H9 (cell line): ENCODE data around the gene ABLIM3. TPM values are rescaled to one million over a fixed set of nuclear protein-coding genes. Genes with fewer than 3 reads are reported as not detected.

Experiments used
- DNase-seq: peaks from one replicate; pipeline ENCODE4 v3.0.0-alpha.2; 2017
- H2AFZ ChIP-seq: one replicate; pipeline ENCODE4 v1.6.1; 2013; ENCODE audit warnings: mild to moderate bottlenecking, low read length, control low read depth, moderate library complexity
- H2AK5ac ChIP-seq: 2 replicates; pipeline ENCODE4 v1.6.1; 2013; ENCODE audit warnings: low read length, control low read depth, mixed read lengths; ENCODE audit not compliant: insufficient read length
- H2BK120ac ChIP-seq: one replicate; pipeline ENCODE4 v1.6.1; 2013; ENCODE audit warnings: low read depth, mild to moderate bottlenecking, low read length, control low read depth, inconsistent platforms; ENCODE audit not compliant: poor library complexity, severe bottlenecking
- H2BK12ac ChIP-seq: 2 replicates; pipeline ENCODE4 v1.6.1; 2013; ENCODE audit warnings: low read length, control low read depth, mixed read lengths, low read depth; ENCODE audit not compliant: insufficient read length
- H2BK15ac ChIP-seq: 2 replicates; pipeline ENCODE4 v1.6.1; 2013; ENCODE audit warnings: low read depth, low read length, control low read depth
- H2BK20ac ChIP-seq: one replicate; pipeline ENCODE4 v1.6.1; 2013; ENCODE audit warnings: low read depth, mild to moderate bottlenecking, low read length, control low read depth, inconsistent platforms; ENCODE audit not compliant: poor library complexity, severe bottlenecking
- H2BK5ac ChIP-seq: 2 replicates; pipeline ENCODE4 v1.6.1; 2013; ENCODE audit warnings: low read length, control low read depth, mixed read lengths; ENCODE audit not compliant: insufficient read length
- H3K14ac ChIP-seq: 2 replicates; pipeline ENCODE4 v1.6.1; 2013; ENCODE audit warnings: low read length, control low read depth; ENCODE audit not compliant: insufficient read depth
- H3K18ac ChIP-seq: 2 replicates; pipeline ENCODE4 v1.6.1; 2013; ENCODE audit warnings: low read depth, mild to moderate bottlenecking, mixed read lengths, low read length, control low read depth; ENCODE audit not compliant: insufficient read length
- H3K23ac ChIP-seq: 2 replicates; pipeline ENCODE4 v1.6.1; 2013; ENCODE audit warnings: low read length, control low read depth, mixed read lengths, low read depth; ENCODE audit not compliant: insufficient read length
- H3K23me2 ChIP-seq: 2 replicates; pipeline ENCODE4 v1.6.1; 2013; ENCODE audit warnings: low read depth, mild to moderate bottlenecking, mixed read lengths, low read length, control low read depth; ENCODE audit not compliant: insufficient read length, poor library complexity, severe bottlenecking
- H3K27ac ChIP-seq: 2 replicates; pipeline ENCODE4 v1.5.1; 2013; ENCODE audit warnings: low read length, control low read depth, mixed read lengths, low read depth; ENCODE audit not compliant: insufficient read length
- H3K27me3 ChIP-seq: 2 replicates; pipeline ENCODE4 v1.6.1; 2013; ENCODE audit warnings: low read length, control low read depth, inconsistent platforms; ENCODE audit not compliant: insufficient read depth
- H3K4ac ChIP-seq: 2 replicates; pipeline ENCODE4 v1.6.1; 2013; ENCODE audit warnings: low read depth, mild to moderate bottlenecking, control low read depth, inconsistent platforms, low read length, moderate library complexity
- H3K4me1 ChIP-seq: 2 replicates; pipeline ENCODE4 v1.6.1; 2013; ENCODE audit warnings: low read length, control low read depth, inconsistent platforms; ENCODE audit not compliant: insufficient read depth
- H3K4me2 ChIP-seq: 2 replicates; pipeline ENCODE4 v1.6.1; 2013; ENCODE audit warnings: low read length, control low read depth, mixed read lengths; ENCODE audit not compliant: insufficient read length, insufficient read depth
- H3K56ac ChIP-seq: 2 replicates; pipeline ENCODE4 v1.6.1; 2013; ENCODE audit warnings: low read depth, mild to moderate bottlenecking, mixed read lengths, low read length, control low read depth; ENCODE audit not compliant: insufficient read length
- H3K79me1 ChIP-seq: 2 replicates; pipeline ENCODE4 v1.6.1; 2013; ENCODE audit warnings: low read depth, mild to moderate bottlenecking, moderate library complexity, low read length, control low read depth, inconsistent platforms; ENCODE audit not compliant: insufficient read depth, poor library complexity, severe bottlenecking
- H3K79me2 ChIP-seq: 2 replicates; pipeline ENCODE4 v1.6.1; 2013; ENCODE audit warnings: low read length, control low read depth, inconsistent platforms; ENCODE audit not compliant: insufficient read depth
- H3K9ac ChIP-seq: 2 replicates; pipeline ENCODE4 v1.6.1; 2013; ENCODE audit warnings: low read length, control low read depth, mixed read lengths; ENCODE audit not compliant: insufficient read length; ENCODE audit errors: extremely low read depth
- H3K9me3 ChIP-seq: one replicate; pipeline ENCODE4 v1.6.1; 2013; ENCODE audit warnings: low read depth, low read length, inconsistent platforms; ENCODE audit not compliant: control insufficient read depth
- H3T11ph ChIP-seq: one replicate; pipeline ENCODE4 v1.6.1; 2013; ENCODE audit warnings: mild to moderate bottlenecking, low read length, control low read depth, inconsistent platforms
- H4K20me1 ChIP-seq: one replicate; pipeline ENCODE4 v1.6.1; 2013; ENCODE audit not compliant: control insufficient read depth, insufficient read length, insufficient read depth
- H4K5ac ChIP-seq: 2 replicates; pipeline ENCODE4 v1.6.1; 2013; ENCODE audit warnings: low read depth, mild to moderate bottlenecking, mixed read lengths, low read length, control low read depth; ENCODE audit not compliant: insufficient read length
- H4K8ac ChIP-seq: replicated peaks from 2 replicates; pipeline ENCODE4 v1.6.1; 2013; ENCODE audit warnings: low read length, control low read depth, mixed read lengths, low read depth; ENCODE audit not compliant: insufficient read length
- H4K91ac ChIP-seq: 2 replicates; pipeline ENCODE4 v1.6.1; 2013; ENCODE audit warnings: low read depth, mild to moderate bottlenecking, moderate library complexity, mixed read lengths, low read length, control low read depth; ENCODE audit not compliant: insufficient read length
- H3K27ac Mint-ChIP-seq, 3 experiments: 2 replicates in 2 of 3; 3 replicates in 1 of 3; pipeline ENCODE4 v1.8.0; 2020 to 2021; ENCODE audit warnings: mixed read lengths in 3 of 3, mild to moderate bottlenecking in 1 of 3, moderate library complexity in 1 of 3
- H3K27me3 Mint-ChIP-seq: 2 replicates; pipeline ENCODE4 v1.8.0; 2021; ENCODE audit warnings: low read depth, mild to moderate bottlenecking, moderate library complexity, mixed read lengths
- H3K36me3 Mint-ChIP-seq, 3 experiments: 2 replicates in 2 of 3; 3 replicates in 1 of 3; pipeline ENCODE4 v1.8.0; 2020 to 2021; ENCODE audit warnings: low read depth in 3 of 3, mixed read lengths in 3 of 3; ENCODE audit not compliant: insufficient read depth in 1 of 3
- H3K4me1 Mint-ChIP-seq, 2 experiments: 2 replicates each; pipeline ENCODE4 v1.8.0; 2020; ENCODE audit warnings: mixed read lengths in 2 of 2
- H3K4me3 Mint-ChIP-seq, 2 experiments: 2 replicates in 1 of 2; 3 replicates in 1 of 2; pipeline ENCODE4 v1.8.0; 2020 to 2021; ENCODE audit warnings: mild to moderate bottlenecking in 2 of 2, mixed read lengths in 2 of 2, moderate library complexity in 1 of 2
- H3K9me3 Mint-ChIP-seq, 2 experiments: 2 replicates in 1 of 2; 3 replicates in 1 of 2; pipeline ENCODE4 v1.8.0; 2020; ENCODE audit warnings: mild to moderate bottlenecking in 2 of 2, mixed read lengths in 2 of 2, moderate library complexity in 1 of 2
- WGBS: extraction: QIAGEN DNeasy Blood & Tissue Kit; methylation state at CpG from one replicate; pipeline ENCODE4 v1.1.7; 2013; ENCODE audit warnings: missing lambda C conversion rate, low lambda C conversion rate, mixed read lengths; ENCODE audit not compliant: insufficient read length; ENCODE audit errors: extremely low coverage; 5-methylcytosine and 5-hydroxymethylcytosine counted together
- total RNA-seq: library from RNA; stranded (reverse); gene quantifications from 2 replicates; pipeline ENCODE4 v1.2.1, GENCODE V29; 2021
- TF ChIP-seq, protein P1 (sequence below): fragments of 200-600 bp; sonication (generic); conservative IDR thresholded peaks from 3 replicates; pipeline ENCODE4 v1.8.0; 2021; ENCODE audit warnings: antibody characterized with exemption, mild to moderate bottlenecking

The ABLIM3 gene
- total RNA-seq, 1 experiment from 2014 or later, result 0.20 TPM

DNA sequence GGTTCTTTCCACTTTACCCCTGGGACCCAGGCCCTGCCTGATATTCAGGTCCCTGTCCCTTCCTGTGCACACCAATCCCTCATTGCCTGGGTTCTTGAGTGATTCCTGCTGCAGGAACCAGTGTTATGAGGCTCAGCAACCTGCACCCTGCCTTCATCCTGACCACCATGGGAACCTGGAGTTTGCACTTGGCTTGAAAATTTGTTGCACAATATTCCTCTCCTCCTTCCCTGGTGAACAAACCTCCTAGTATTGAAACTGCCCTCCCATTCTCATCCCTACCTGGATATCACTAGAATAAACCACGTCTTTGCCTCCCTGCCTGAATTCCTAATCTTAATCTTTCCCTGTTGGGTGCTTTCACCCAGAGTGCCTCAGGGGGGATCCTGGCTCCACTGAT lies 78.3 kb downstream of the ABLIM3 start:
- Histone ChIP-seq H4K5ac (no peak overlapping the region), H2BK5ac (no peak overlapping the region), H2BK12ac (no peak overlapping the region), H3K4ac (no peak overlapping the region), H2BK120ac (no peak overlapping the region), H3K23me2 (no peaks in the 10 kb centered on the region), H4K8ac (no peak overlapping the region), H3K27me3 (no peaks in the 10 kb centered on the region), H2AFZ (no peak overlapping the region), H3K18ac (no peak overlapping the region), H3K9me3 (no peaks in the 10 kb centered on the region), H3K23ac (no peak overlapping the region), H3K9ac (no peak overlapping the region), H2AK5ac (no peak overlapping the region), H2BK20ac (no peak overlapping the region), H3K4me1 (no peaks in the 10 kb centered on the region), H3K14ac (no peak overlapping the region; the same call in 1 of the 2 replicates), H4K91ac (no peak overlapping the region), H3K4me2 (no peak overlapping the region), H3K79me1 (no peaks in the 10 kb centered on the region), H4K20me1 (no peaks in the 10 kb centered on the region), H3K27ac (no peak overlapping the region), H2BK15ac (no peak overlapping the region), H3T11ph (no peak overlapping the region), H3K79me2 (no peaks in the 10 kb centered on the region), H3K56ac (no peak overlapping the region)
- no CpG with 5 or more reads among the region's 1 CpG for WGBS
- Mint-ChIP-seq H3K4me3 (no peak overlapping the region; a peak in 1 of 5 replicates), H3K4me1 (no peaks in the 10 kb centered on the region), H3K36me3 (no peaks in the 10 kb centered on the region), H3K27me3 (peaks cover 5% of the 10 kb centered on the region), H3K27ac (no peak overlapping the region; a peak in 1 of 7 replicates), H3K9me3 (no peaks in the 10 kb centered on the region)
- DNase-seq, result no peak
- TF ChIP-seq, protein P1, sequence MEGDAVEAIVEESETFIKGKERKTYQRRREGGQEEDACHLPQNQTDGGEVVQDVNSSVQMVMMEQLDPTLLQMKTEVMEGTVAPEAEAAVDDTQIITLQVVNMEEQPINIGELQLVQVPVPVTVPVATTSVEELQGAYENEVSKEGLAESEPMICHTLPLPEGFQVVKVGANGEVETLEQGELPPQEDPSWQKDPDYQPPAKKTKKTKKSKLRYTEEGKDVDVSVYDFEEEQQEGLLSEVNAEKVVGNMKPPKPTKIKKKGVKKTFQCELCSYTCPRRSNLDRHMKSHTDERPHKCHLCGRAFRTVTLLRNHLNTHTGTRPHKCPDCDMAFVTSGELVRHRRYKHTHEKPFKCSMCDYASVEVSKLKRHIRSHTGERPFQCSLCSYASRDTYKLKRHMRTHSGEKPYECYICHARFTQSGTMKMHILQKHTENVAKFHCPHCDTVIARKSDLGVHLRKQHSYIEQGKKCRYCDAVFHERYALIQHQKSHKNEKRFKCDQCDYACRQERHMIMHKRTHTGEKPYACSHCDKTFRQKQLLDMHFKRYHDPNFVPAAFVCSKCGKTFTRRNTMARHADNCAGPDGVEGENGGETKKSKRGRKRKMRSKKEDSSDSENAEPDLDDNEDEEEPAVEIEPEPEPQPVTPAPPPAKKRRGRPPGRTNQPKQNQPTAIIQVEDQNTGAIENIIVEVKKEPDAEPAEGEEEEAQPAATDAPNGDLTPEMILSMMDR, result no peak
